HG03064 (cell line): ENCODE results near the gene MARCHF10.
"Not testable (repeated sequence)": the region's sequence is repeated elsewhere in the genome, so short reads cannot be mapped to it uniquely, and the experiment has no call there.

Source experiments
- ATAC-seq: cut with Tn5 transposase; IDR thresholded peaks from one replicate; pipeline ENCODE4 v1.9.1; 2021; ENCODE audit warnings: low read depth; ENCODE audit not compliant: unreplicated experiment

The MARCHF10 gene

DNA sequence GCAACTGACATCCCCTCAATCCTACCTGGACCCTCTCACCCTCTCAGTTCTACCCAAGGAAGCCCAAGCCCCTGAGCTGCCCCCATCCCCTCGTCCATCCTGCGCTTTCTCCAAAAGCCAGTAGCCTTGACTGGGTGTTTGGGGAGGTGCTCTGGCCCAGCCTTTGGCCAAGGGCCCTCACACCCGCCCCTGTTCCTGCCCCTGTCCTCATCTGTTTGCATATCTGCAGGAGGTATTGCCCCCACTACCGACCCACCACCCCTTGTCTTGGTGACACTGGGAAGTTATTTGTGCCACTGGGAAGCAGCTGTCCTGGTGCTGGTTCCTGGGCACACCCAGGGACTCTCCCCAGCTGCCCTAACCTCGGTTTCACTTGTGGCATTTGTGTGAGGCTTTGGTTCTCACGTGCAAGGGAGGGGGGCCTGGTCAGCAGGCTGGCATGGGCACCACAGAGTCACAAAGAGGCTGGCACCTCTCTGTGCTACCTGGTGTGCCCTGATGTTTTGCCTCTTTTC lies 105.3 kb downstream of the MARCHF10 start:
- no peak for ATAC-seq

DNA sequence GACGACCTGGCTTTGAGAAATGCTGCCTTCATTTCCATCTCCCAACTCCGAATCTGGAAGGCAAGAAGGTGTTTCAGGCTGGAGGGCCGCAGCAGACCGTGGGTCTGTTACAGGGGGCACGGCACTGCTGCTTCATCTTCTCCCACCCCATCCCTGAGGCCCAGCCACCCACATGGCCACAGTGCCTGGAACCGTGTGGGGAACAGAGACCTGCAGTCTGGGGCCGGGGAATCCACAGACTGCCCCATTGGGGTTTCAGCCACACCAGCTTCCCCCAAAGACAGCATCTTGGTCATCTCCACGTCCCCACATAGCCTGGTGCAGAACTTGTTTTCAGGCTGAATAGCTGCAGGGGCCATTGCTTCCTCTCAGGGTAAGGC lies 106.4 kb downstream of the MARCHF10 start:
- ATAC-seq: no peak

GRCh38 chr17:62700964-62701705 lies 107.0 kb downstream of the MARCHF10 start:
- no peak for ATAC-seq

DNA sequence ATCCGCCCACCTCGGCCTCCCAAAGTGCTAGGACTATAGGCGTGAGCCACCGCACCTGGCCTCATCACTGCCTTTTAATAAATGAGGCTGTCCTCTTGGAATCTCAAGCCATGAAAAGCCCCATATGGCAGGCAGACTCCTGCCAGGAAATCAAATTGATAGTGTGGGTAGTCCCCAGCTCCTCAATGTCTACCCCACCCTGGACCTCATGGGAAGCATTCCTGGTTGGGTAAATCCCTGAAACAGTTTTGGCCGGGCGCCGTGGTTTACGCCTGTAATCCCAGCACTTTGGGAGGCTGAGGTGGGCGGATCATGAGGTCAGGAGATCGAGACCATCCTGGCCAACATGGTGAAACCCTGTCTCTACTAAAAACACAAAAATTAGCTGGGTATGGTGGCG lies 109.7 kb downstream of the MARCHF10 start:
- not testable (repeated sequence) for ATAC-seq

GRCh38 chr17:62696726-62697490 lies 111.2 kb downstream of the MARCHF10 start:
- ATAC-seq: no peak

- ATAC-seq: no peak
Observed at GRCh38 chr17:62696256-62696655, 111.9 kb downstream of the MARCHF10 start.

- not testable (repeated sequence) for ATAC-seq
Observed at GRCh38 chr17:62695093-62695738, 112.9 kb downstream of the MARCHF10 start.

DNA sequence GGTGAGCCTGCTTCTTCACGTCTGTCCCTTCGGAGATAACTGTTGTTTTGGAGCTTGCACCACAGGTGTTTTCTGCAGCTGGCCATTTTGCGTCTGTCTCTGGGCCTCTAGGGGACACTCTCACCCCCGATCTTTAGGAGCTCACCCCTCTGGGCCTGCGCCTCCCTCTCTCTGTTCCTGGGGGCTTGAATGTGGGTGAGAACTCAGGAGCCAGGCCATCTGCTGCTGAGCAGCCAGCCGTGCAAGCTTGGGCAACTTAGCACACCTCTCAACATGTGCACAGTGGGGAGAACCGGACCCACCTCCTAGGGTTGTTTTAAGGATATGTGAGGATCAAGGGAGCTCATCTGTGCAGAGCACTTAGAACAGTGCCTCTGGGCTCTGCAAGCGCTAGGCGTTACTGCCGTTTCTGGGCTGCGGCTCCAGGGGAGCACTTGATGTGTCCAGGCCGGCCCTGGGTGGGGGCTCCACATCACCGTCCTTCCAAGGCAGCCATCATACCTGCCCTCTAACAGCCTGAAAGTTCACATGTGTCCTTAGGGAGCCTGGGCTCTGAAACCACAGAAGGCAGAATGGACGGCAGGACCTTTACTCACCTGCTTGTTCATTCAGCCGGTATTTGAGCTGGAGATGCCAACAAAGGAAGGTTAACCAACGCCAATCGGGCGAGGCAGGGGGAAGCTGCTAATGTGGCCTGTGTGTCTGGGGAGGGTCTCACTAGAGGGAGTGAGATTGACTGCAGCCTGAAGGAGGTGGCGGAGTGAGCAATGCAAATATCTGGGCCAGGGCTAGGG lies 114.3 kb downstream of the MARCHF10 start:
- ATAC-seq: no peak

GRCh38 chr17:62692721-62693431 lies 115.2 kb downstream of the MARCHF10 start:
- no peak for ATAC-seq

- ATAC-seq: no peak
Observed at GRCh38 chr17:62692159-62692651, 115.9 kb downstream of the MARCHF10 start.

DNA sequence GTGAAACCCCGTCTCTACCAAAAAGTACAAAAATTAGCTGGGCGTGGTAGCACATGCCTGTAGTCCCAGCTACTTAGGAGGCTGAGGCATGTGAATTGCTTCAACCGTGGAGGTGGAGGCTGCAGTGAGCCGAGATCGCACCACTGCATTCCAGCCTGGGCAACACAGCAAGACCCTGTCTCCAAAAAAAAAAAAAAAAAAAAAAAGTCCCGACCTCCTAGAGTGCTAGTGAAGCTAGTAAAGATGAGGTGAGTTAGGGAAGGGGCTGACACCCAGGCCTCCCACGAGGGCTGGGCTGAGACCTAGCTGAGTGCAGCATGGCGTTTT lies 116.6 kb downstream of the MARCHF10 start:
- ATAC-seq: not testable (repeated sequence)

DNA sequence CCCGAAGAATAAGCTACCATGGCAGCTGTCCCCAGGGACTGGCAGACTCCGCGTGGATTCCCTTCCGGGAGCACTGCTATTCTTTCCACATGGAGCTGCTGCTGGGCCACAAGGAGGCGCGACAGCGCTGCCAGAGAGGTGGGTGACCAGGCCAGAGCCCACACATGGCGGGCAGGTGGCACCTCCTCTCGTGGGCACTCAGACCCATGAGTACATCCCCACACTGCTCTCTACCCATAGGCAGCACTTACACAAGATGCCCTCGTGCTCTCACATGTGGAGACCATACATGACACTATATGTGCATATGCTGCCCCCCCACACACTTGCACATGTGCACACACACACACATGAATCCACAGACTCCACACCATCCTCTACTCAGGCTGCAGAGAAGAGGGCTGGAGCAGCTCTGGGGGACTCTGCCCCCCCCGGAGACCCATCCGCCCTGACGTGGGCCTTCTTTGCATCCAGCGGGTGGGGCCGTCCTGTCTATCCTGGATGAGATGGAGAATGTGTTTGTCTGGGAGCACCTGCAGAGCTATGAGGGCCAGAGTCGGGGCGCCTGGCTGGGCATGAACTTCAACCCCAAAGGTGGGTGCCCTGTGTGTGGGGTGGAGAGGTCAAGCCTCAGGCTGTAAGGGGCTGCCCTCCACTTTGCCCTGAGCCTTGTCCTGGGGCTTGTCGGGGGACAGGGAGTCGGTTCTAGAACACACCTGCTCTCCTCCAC lies 117.8 kb downstream of the MARCHF10 start:
- no peak for ATAC-seq

DNA sequence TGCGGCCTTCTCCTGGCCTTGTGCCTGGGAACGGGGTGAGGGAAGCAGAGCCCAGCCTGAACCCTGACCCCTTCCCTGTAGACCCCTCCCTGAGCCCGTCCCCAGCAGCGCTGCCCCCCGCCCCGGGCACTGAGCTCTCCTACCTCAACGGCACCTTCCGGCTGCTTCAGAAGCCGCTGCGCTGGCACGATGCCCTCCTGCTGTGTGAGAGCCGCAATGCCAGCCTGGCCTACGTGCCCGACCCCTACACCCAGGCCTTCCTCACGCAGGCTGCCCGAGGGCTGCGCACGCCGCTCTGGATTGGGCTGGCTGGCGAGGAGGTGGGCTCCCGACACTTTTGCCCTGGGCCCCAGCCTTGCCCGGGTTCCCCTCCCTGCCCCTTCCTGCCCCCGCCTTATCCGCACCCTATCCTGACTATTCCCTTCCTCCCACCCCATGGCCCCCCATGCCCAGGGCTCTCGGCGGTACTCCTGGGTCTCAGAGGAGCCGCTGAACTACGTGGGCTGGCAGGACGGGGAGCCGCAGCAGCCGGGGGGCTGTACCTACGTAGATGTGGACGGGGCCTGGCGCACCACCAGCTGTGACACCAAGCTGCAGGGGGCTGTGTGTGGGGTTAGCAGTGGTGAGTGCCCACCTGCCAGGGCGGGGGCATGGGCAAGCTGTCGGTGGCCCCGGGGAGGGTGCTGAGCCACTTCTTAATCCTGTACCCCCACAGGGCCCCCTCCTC lies 118.5 kb downstream of the MARCHF10 start:
- ATAC-seq: no peak

GRCh38 chr17:62688398-62689160 lies 119.5 kb downstream of the MARCHF10 start:
- ATAC-seq: no peak

- ATAC-seq: no peak
Observed at GRCh38 chr17:62687997-62688396, 120.1 kb downstream of the MARCHF10 start.

GRCh38 chr17:62684179-62684578 lies 123.9 kb downstream of the MARCHF10 start:
- ATAC-seq: no peak

DNA sequence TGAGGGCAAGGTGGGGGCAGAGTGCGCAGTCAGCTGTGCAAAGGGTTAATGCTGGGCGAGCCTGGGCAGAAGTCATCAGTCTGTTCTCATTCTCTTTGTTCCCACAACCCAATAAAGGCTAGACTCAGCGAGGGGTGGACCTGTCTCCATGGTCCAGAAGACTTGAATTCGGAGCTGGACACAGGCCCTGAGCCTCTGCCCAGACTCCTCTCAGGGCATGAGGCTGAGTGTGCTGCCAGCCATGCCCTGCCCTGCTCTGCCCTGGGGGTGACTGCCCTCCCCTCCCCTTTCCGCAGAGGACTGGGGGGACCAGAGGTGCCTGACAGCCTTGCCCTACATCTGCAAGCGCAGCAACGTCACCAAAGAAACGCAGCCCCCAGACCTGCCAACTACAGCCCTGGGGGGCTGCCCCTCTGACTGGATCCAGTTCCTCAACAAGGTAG lies 126.2 kb downstream of the MARCHF10 start:
- ATAC-seq: no peak
